ENCODE measurements around the gene EFNA4.

GRCh38 chr1:155104605-155105534 lies 41.3 kb downstream of the EFNA4 start:
- TF ChIP-seq POLR2AphosphoS5 (IDR thresholded peaks at IDR 0.05) (no peak), CTCF (IDR thresholded peaks at IDR 0.05) (no peak), POLR2A (IDR thresholded peaks at IDR 0.05) (no peak), EP300 (IDR thresholded peaks at IDR 0.05) (no peak)
